Measurements from ENCODE around the gene CDH10.

The CDH10 gene

GRCh38 chr5:24512423-24512822 lies 132.4 kb downstream of the CDH10 start:
- no peaks in the 10 kb centered on the region for H4K20me1 ChIP-seq (ENCODE audit: insufficient read depth, low read length)
- H3K4me1 ChIP-seq (ENCODE audit: low read length): no peaks in the 10 kb centered on the region
- H3K9me2 ChIP-seq (replicated peaks; ENCODE audit: insufficient read depth, low read length): no peaks in the 10 kb centered on the region
- no peak for DNase-seq
- no peaks in the 10 kb centered on the region for H3K9me3 ChIP-seq (replicated peaks; ENCODE audit: insufficient read depth, low read length)
- no peak overlapping the region for H3K4me3 ChIP-seq (ENCODE audit: low read length)
- H3K27ac ChIP-seq (ENCODE audit: low read length): no peak overlapping the region
- H3F3A ChIP-seq (ENCODE audit: insufficient read depth, low read length): no peaks in the 10 kb centered on the region
- H3K4me2 ChIP-seq (ENCODE audit: low read depth, low read length): no peak overlapping the region
- H3K79me2 ChIP-seq (ENCODE audit: low read length): no peaks in the 10 kb centered on the region
- H2AFZ ChIP-seq (ENCODE audit: low read length): no peak overlapping the region
- no peaks in the 10 kb centered on the region for H3K36me3 ChIP-seq (replicated peaks; ENCODE audit: insufficient read depth, low read length)
- H3K9ac ChIP-seq (ENCODE audit: low read length): no peak overlapping the region
- TF ChIP-seq CTCF (IDR thresholded peaks at IDR 0.05; ENCODE audit: low read length): no peak
- no peak for TF ChIP-seq EZH2 (optimal IDR thresholded peaks at IDR 0.05; ENCODE audit: low read depth, low read length)
- no peak for TF ChIP-seq EZH2phosphoT487 (IDR thresholded peaks at IDR 0.05; ENCODE audit: low read length)
- H3K27me3 ChIP-seq (replicated peaks; ENCODE audit: insufficient read depth, low read length): no peaks in the 10 kb centered on the region

- DNase-seq: no peak
- no peak for TF ChIP-seq EZH2phosphoT487 (IDR thresholded peaks at IDR 0.05; ENCODE audit: low read length)
- no peak for TF ChIP-seq CTCF (IDR thresholded peaks at IDR 0.05; ENCODE audit: low read length)
- TF ChIP-seq EZH2 (optimal IDR thresholded peaks at IDR 0.05; ENCODE audit: low read depth, low read length): no peak
- H3F3A ChIP-seq (ENCODE audit: insufficient read depth, low read length): no peaks in the 10 kb centered on the region
Observed at GRCh38 chr5:24510523-24510988, 134.2 kb downstream of the CDH10 start.

GRCh38 chr5:24509943-24510342 lies 134.8 kb downstream of the CDH10 start:
- TF ChIP-seq EZH2phosphoT487 (IDR thresholded peaks at IDR 0.05; ENCODE audit: low read length): no peak
- TF ChIP-seq CTCF (IDR thresholded peaks at IDR 0.05; ENCODE audit: low read length): no peak
- TF ChIP-seq EZH2 (optimal IDR thresholded peaks at IDR 0.05; ENCODE audit: low read depth, low read length): no peak
- Histone ChIP-seq H3K4me2 (ENCODE audit: low read depth, low read length) (no peak overlapping the region), H3K4me1 (ENCODE audit: low read length) (no peaks in the 10 kb centered on the region), H4K20me1 (ENCODE audit: insufficient read depth, low read length) (no peaks in the 10 kb centered on the region), H3K36me3 (replicated peaks; ENCODE audit: insufficient read depth, low read length) (no peaks in the 10 kb centered on the region), H3F3A (ENCODE audit: insufficient read depth, low read length) (no peaks in the 10 kb centered on the region), H3K9ac (ENCODE audit: low read length) (no peak overlapping the region), H3K27ac (ENCODE audit: low read length) (no peak overlapping the region), H3K9me2 (replicated peaks; ENCODE audit: insufficient read depth, low read length) (no peaks in the 10 kb centered on the region), H3K4me3 (ENCODE audit: low read length) (no peak overlapping the region), H2AFZ (ENCODE audit: low read length) (no peak overlapping the region), H3K79me2 (ENCODE audit: low read length) (no peaks in the 10 kb centered on the region), H3K9me3 (replicated peaks; ENCODE audit: insufficient read depth, low read length) (no peaks in the 10 kb centered on the region), H3K27me3 (replicated peaks; ENCODE audit: insufficient read depth, low read length) (no peaks in the 10 kb centered on the region)
- DNase-seq: no peak

More at GRCh38 chr5:24510523-24510988, 134.2 kb downstream of the CDH10 start:
- H3K4me2 ChIP-seq (ENCODE audit: low read depth, low read length): no peak overlapping the region
- no peaks in the 10 kb centered on the region for H3K36me3 ChIP-seq (replicated peaks; ENCODE audit: insufficient read depth, low read length)
- H3K4me3 ChIP-seq (ENCODE audit: low read length): no peak overlapping the region
- no peaks in the 10 kb centered on the region for H3K79me2 ChIP-seq (ENCODE audit: low read length)
- H3K27me3 ChIP-seq (replicated peaks; ENCODE audit: insufficient read depth, low read length): no peaks in the 10 kb centered on the region
- H3K27ac ChIP-seq (ENCODE audit: low read length): no peak overlapping the region
- no peaks in the 10 kb centered on the region for H4K20me1 ChIP-seq (ENCODE audit: insufficient read depth, low read length)
- no peaks in the 10 kb centered on the region for H3K9me2 ChIP-seq (replicated peaks; ENCODE audit: insufficient read depth, low read length)
- no peaks in the 10 kb centered on the region for H3K4me1 ChIP-seq (ENCODE audit: low read length)
- no peak overlapping the region for H3K9ac ChIP-seq (ENCODE audit: low read length)
- no peak overlapping the region for H2AFZ ChIP-seq (ENCODE audit: low read length)
- H3K9me3 ChIP-seq (replicated peaks; ENCODE audit: insufficient read depth, low read length): no peaks in the 10 kb centered on the region

All from MM.1S (cell line).